Measurements from ENCODE around the gene GNA12.

The GNA12 gene

GRCh38 chr7:2819161-2819953 is 24.8 kb downstream of the GNA12 start:
- TF ChIP-seq TAF1 (IDR thresholded peaks at IDR 0.05; ENCODE audit: borderline replicate concordance, insufficient read depth, low read length) (no peak), POLR2AphosphoS5 (IDR thresholded peaks at IDR 0.05; ENCODE audit: low read depth, low read length) (no peak), FOXP2 (optimal IDR thresholded peaks at IDR 0.05; ENCODE audit: borderline replicate concordance, extremely low read depth, extremely low read length, insufficient read depth) (no peak), SIN3A (IDR thresholded peaks at IDR 0.05; ENCODE audit: borderline replicate concordance, insufficient read depth, low read length) (no peak)
- TF ChIP-seq, protein P1, sequence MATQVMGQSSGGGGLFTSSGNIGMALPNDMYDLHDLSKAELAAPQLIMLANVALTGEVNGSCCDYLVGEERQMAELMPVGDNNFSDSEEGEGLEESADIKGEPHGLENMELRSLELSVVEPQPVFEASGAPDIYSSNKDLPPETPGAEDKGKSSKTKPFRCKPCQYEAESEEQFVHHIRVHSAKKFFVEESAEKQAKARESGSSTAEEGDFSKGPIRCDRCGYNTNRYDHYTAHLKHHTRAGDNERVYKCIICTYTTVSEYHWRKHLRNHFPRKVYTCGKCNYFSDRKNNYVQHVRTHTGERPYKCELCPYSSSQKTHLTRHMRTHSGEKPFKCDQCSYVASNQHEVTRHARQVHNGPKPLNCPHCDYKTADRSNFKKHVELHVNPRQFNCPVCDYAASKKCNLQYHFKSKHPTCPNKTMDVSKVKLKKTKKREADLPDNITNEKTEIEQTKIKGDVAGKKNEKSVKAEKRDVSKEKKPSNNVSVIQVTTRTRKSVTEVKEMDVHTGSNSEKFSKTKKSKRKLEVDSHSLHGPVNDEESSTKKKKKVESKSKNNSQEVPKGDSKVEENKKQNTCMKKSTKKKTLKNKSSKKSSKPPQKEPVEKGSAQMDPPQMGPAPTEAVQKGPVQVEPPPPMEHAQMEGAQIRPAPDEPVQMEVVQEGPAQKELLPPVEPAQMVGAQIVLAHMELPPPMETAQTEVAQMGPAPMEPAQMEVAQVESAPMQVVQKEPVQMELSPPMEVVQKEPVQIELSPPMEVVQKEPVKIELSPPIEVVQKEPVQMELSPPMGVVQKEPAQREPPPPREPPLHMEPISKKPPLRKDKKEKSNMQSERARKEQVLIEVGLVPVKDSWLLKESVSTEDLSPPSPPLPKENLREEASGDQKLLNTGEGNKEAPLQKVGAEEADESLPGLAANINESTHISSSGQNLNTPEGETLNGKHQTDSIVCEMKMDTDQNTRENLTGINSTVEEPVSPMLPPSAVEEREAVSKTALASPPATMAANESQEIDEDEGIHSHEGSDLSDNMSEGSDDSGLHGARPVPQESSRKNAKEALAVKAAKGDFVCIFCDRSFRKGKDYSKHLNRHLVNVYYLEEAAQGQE (IDR thresholded peaks at IDR 0.05; ENCODE audit: insufficient read depth in 1 of 2, low read depth in 2 of 2, low read length in 2 of 2): no peak

DNA sequence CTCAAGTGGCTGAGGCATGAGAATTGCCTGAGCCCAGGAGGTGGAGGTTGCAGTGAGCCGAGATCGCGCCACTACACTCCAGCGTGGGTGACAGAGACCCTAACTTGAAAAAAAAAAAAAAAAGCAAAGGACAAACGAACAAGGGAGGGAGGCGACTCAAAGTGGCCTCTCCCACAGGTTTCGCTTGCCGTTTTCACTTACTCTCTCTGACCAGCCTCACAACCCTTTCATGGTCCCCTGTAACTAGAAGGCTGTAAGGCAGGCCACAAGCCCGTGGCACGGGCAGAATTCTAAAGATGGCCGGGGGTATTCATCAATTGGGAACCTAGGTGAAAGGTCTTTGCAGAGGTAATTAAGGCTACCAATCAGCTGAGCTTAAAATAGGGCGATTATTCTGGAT is 25.5 kb downstream of the GNA12 start:
- TF ChIP-seq, protein P1 (IDR thresholded peaks at IDR 0.05; ENCODE audit: insufficient read depth in 1 of 2, low read depth in 2 of 2, low read length in 2 of 2): no peak
- TF ChIP-seq SIN3A (IDR thresholded peaks at IDR 0.05; ENCODE audit: borderline replicate concordance, insufficient read depth, low read length) (no peak), FOXP2 (optimal IDR thresholded peaks at IDR 0.05; ENCODE audit: borderline replicate concordance, extremely low read depth, extremely low read length, insufficient read depth) (no peak), TAF1 (IDR thresholded peaks at IDR 0.05; ENCODE audit: borderline replicate concordance, insufficient read depth, low read length) (no peak), POLR2AphosphoS5 (IDR thresholded peaks at IDR 0.05; ENCODE audit: low read depth, low read length) (no peak)

GRCh38 chr7:2818121-2818520 is 26.0 kb downstream of the GNA12 start:
- TF ChIP-seq POLR2AphosphoS5 (IDR thresholded peaks at IDR 0.05; ENCODE audit: low read depth, low read length): no peak
- no peak for TF ChIP-seq TAF1 (IDR thresholded peaks at IDR 0.05; ENCODE audit: borderline replicate concordance, insufficient read depth, low read length)
- no peak for TF ChIP-seq SIN3A (IDR thresholded peaks at IDR 0.05; ENCODE audit: borderline replicate concordance, insufficient read depth, low read length)

GRCh38 chr7:2817456-2817855 is 26.7 kb downstream of the GNA12 start:
- TF ChIP-seq TAF1 (IDR thresholded peaks at IDR 0.05; ENCODE audit: borderline replicate concordance, insufficient read depth, low read length): no peak
- TF ChIP-seq, protein P1 (IDR thresholded peaks at IDR 0.05; ENCODE audit: insufficient read depth in 1 of 2, low read depth in 2 of 2, low read length in 2 of 2): no peak
- no peak for TF ChIP-seq SIN3A (IDR thresholded peaks at IDR 0.05; ENCODE audit: borderline replicate concordance, insufficient read depth, low read length)
- TF ChIP-seq FOXP2 (optimal IDR thresholded peaks at IDR 0.05; ENCODE audit: borderline replicate concordance, extremely low read depth, extremely low read length, insufficient read depth): no peak
- no peak for TF ChIP-seq POLR2AphosphoS5 (IDR thresholded peaks at IDR 0.05; ENCODE audit: low read depth, low read length)

- TF ChIP-seq SIN3A (IDR thresholded peaks at IDR 0.05; ENCODE audit: borderline replicate concordance, insufficient read depth, low read length) (no peak), POLR2AphosphoS5 (IDR thresholded peaks at IDR 0.05; ENCODE audit: low read depth, low read length) (no peak), TAF1 (IDR thresholded peaks at IDR 0.05; ENCODE audit: borderline replicate concordance, insufficient read depth, low read length) (no peak), FOXP2 (optimal IDR thresholded peaks at IDR 0.05; ENCODE audit: borderline replicate concordance, extremely low read depth, extremely low read length, insufficient read depth) (no peak)
- TF ChIP-seq, protein P1 (IDR thresholded peaks at IDR 0.05; ENCODE audit: insufficient read depth in 1 of 2, low read depth in 2 of 2, low read length in 2 of 2): no peak
These were observed 28.2 kb downstream of the GNA12 start for GRCh38 chr7:2815875-2816245.

Measured in PFSK-1 (cell line).